Stimulated activated naive CD8-positive, alpha-beta T cell treated with anti-CD3 and anti-CD28 coated beads, Interleukin-15, Interleukin-2, amounts not matched to agents 100 ng/mL and 50 ng/mL, for 24 hours (primary cell): ENCODE measurements around the gene PDIA5.

Experiments
- H3K27ac Mint-ChIP-seq: one replicate; pipeline ENCODE4 v1.8.0; 2021; ENCODE audit warnings: mild to moderate bottlenecking, mixed read lengths
- H3K27me3 Mint-ChIP-seq: one replicate; pipeline ENCODE4 v1.8.0; 2021; ENCODE audit warnings: mixed read lengths
- H3K36me3 Mint-ChIP-seq: one replicate; pipeline ENCODE4 v1.8.0; 2021; ENCODE audit warnings: low read depth, mixed read lengths
- H3K4me1 Mint-ChIP-seq: one replicate; pipeline ENCODE4 v1.8.0; 2021; ENCODE audit warnings: low read depth, mixed read lengths
- H3K4me3 Mint-ChIP-seq: one replicate; pipeline ENCODE4 v1.8.0; 2021; ENCODE audit warnings: mild to moderate bottlenecking, mixed read lengths
- H3K9me3 Mint-ChIP-seq: one replicate; pipeline ENCODE4 v1.8.0; 2021; ENCODE audit warnings: mixed read lengths

Gene PDIA5

GRCh38 chr3:123032057-123032456 lies 34.8 kb upstream of the PDIA5 start:
- H3K27me3 Mint-ChIP-seq: peaks cover 50% of the 10 kb centered on the region

GRCh38 chr3:123034120-123034519 lies 32.7 kb upstream of the PDIA5 start:
- Mint-ChIP-seq H3K4me1 (no peaks in the 10 kb centered on the region), H3K27me3 (peaks cover 48% of the 10 kb centered on the region), H3K36me3 (no peaks in the 10 kb centered on the region), H3K9me3 (no peaks in the 10 kb centered on the region), H3K4me3 (no peak overlapping the region), H3K27ac (no peak overlapping the region)

More at GRCh38 chr3:123032057-123032456, 34.8 kb upstream of the PDIA5 start:
- H3K4me1 Mint-ChIP-seq: peaks cover 8% of the 10 kb centered on the region
- H3K4me3 Mint-ChIP-seq: no peak overlapping the region
- H3K27ac Mint-ChIP-seq: no peak overlapping the region
- H3K9me3 Mint-ChIP-seq: no peaks in the 10 kb centered on the region
- H3K36me3 Mint-ChIP-seq: no peaks in the 10 kb centered on the region

- Mint-ChIP-seq H3K36me3 (no peaks in the 10 kb centered on the region), H3K27ac (no peak overlapping the region), H3K4me1 (no peaks in the 10 kb centered on the region), H3K9me3 (no peaks in the 10 kb centered on the region), H3K4me3 (no peak overlapping the region), H3K27me3 (peaks cover 43% of the 10 kb centered on the region)
Measured at GRCh38 chr3:123034996-123035395, 31.8 kb upstream of the PDIA5 start.

DNA sequence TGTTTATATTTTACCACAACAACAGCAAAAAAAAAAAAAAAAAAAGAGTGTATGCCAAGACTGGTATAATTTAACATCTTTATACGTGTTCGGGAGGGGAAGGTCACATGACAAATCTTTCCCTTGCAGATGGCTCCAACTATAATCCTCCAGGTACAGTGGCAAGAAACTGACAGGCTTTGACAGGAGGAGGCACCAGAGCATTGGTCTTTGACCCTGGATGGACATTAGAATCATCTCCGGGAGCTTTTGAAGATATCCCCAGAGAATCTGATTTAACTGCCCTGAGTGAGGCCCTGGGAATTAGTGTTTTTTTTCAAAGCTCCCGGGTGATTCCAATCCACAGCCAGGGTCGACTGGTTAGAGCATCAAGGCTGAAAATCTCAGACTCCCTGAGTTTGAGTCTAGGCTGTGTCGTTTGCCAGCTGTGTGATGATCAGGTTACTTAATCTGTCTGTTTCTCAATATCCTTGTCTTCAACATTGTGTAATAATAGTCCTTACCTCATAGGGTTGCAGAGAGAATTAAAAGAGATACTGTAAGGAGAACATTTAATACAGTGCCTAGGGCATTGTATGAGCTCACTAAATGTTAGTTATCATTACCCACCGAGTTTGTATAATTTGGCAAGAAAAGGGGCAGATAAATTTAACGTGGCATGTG lies 30.3 kb upstream of the PDIA5 start:
- Mint-ChIP-seq H3K27me3 (peaks cover 46% of the 10 kb centered on the region), H3K27ac (no peak overlapping the region), H3K4me1 (no peaks in the 10 kb centered on the region), H3K36me3 (no peaks in the 10 kb centered on the region), H3K4me3 (no peak overlapping the region), H3K9me3 (no peaks in the 10 kb centered on the region)

DNA sequence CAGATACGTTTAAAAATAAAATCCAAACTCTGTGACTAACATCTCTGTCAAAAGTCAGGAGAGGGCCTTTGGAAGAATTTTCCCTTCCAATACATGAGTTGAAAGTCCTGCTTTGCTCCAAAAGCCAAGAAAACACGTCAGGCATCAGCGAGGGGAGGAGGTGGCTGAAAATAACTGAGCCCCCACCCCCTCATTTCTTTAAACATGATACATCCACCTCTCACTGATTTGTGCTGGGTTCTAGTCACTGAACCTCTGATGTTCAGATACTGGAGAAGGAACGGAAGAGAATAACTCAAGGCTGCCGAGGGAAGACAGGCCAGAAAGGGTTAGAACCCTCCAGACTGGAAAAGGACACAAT lies 29.8 kb upstream of the PDIA5 start:
- H3K9me3 Mint-ChIP-seq: no peaks in the 10 kb centered on the region

GRCh38 chr3:123038751-123039150 lies 28.1 kb upstream of the PDIA5 start:
- Mint-ChIP-seq H3K4me1 (no peaks in the 10 kb centered on the region), H3K27me3 (peaks cover 55% of the 10 kb centered on the region), H3K36me3 (no peaks in the 10 kb centered on the region), H3K4me3 (no peak overlapping the region), H3K27ac (no peak overlapping the region), H3K9me3 (no peaks in the 10 kb centered on the region)

More for the DNA sequence above, 29.8 kb upstream of the PDIA5 start:
- Mint-ChIP-seq H3K4me3 (no peak overlapping the region), H3K27ac (no peak overlapping the region), H3K36me3 (no peaks in the 10 kb centered on the region), H3K4me1 (no peaks in the 10 kb centered on the region), H3K27me3 (peaks cover 46% of the 10 kb centered on the region)

GRCh38 chr3:123039178-123039577 lies 27.6 kb upstream of the PDIA5 start:
- Mint-ChIP-seq H3K27me3 (peaks cover 52% of the 10 kb centered on the region), H3K4me1 (no peaks in the 10 kb centered on the region), H3K27ac (no peak overlapping the region)

DNA sequence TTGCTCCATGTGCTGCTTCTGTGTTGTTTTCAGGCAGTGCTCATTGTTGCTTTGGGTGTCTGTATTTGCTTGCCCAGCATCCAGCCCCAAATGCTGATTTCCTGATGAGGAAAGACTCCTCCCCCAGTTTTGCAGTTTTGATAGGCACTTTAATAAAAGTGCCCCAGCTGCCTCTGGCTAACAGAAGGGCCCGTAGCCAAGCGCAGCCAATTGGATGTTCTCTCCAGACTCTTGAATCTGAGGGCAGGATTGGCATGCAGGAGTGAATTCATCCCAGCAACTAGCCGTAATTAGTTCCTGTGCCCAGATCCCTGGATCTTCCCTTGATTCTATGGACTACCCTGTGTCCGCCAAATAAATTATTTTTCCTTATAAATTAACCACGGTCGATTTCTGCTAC lies 24.4 kb upstream of the PDIA5 start:
- Mint-ChIP-seq H3K4me3 (no peak overlapping the region), H3K27me3 (peaks cover 34% of the 10 kb centered on the region)

More at GRCh38 chr3:123039178-123039577, 27.6 kb upstream of the PDIA5 start:
- no peaks in the 10 kb centered on the region for H3K36me3 Mint-ChIP-seq
- H3K4me3 Mint-ChIP-seq: no peak overlapping the region
- no peaks in the 10 kb centered on the region for H3K9me3 Mint-ChIP-seq

DNA sequence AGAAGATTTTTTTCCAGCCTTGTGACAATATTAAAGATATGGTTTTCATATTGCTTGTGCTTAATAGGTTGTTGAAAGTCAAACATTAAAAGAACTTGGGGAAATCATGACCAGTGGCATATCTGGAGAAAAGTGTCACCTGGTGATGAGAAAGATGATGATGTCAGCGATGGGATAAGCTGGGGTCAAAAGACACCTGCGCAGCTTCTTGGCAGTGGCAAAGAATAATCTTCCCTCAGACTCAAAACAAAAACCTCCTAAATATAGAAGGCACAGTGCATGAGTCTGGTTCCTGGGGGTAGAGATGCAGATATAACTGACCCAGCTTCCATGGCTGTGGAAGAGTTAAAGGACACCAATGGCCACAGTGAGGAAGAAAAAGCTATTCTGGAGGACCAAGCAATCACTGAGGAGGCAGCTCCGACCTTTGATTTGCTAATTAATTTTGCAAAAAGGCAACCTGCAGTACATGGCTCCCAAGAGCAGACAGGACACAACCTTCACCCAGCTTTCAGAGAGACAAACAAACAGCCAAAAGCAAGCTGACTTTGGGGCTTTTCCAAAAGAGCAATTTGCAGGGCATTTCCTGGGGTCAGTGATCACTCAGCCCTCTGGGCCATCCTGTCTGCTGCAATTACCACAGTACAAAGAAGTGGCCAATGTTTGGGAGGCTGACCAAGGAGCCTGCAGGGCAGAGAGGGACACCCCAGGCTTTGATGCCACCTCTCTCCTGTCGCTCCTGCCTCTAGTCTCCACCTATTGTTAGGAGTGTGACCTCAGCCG lies 21.7 kb upstream of the PDIA5 start:
- Mint-ChIP-seq H3K4me1 (no peaks in the 10 kb centered on the region), H3K27me3 (peaks cover 23% of the 10 kb centered on the region), H3K27ac (no peak overlapping the region), H3K9me3 (no peaks in the 10 kb centered on the region), H3K36me3 (no peaks in the 10 kb centered on the region), H3K4me3 (no peak overlapping the region)

More for the DNA sequence above, 24.4 kb upstream of the PDIA5 start:
- no peak overlapping the region for H3K27ac Mint-ChIP-seq
- no peaks in the 10 kb centered on the region for H3K4me1 Mint-ChIP-seq
- no peaks in the 10 kb centered on the region for H3K36me3 Mint-ChIP-seq
- no peaks in the 10 kb centered on the region for H3K9me3 Mint-ChIP-seq

GRCh38 chr3:123046262-123047061 lies 20.4 kb upstream of the PDIA5 start:
- Mint-ChIP-seq H3K36me3 (no peaks in the 10 kb centered on the region), H3K27me3 (peaks cover 18% of the 10 kb centered on the region), H3K27ac (no peak overlapping the region), H3K4me1 (no peaks in the 10 kb centered on the region), H3K4me3 (no peak overlapping the region), H3K9me3 (no peaks in the 10 kb centered on the region)

GRCh38 chr3:123047062-123047319 lies 19.8 kb upstream of the PDIA5 start:
- Mint-ChIP-seq H3K4me3 (no peak overlapping the region), H3K27ac (no peak overlapping the region), H3K27me3 (peaks cover 17% of the 10 kb centered on the region), H3K36me3 (no peaks in the 10 kb centered on the region), H3K4me1 (no peaks in the 10 kb centered on the region), H3K9me3 (no peaks in the 10 kb centered on the region)

DNA sequence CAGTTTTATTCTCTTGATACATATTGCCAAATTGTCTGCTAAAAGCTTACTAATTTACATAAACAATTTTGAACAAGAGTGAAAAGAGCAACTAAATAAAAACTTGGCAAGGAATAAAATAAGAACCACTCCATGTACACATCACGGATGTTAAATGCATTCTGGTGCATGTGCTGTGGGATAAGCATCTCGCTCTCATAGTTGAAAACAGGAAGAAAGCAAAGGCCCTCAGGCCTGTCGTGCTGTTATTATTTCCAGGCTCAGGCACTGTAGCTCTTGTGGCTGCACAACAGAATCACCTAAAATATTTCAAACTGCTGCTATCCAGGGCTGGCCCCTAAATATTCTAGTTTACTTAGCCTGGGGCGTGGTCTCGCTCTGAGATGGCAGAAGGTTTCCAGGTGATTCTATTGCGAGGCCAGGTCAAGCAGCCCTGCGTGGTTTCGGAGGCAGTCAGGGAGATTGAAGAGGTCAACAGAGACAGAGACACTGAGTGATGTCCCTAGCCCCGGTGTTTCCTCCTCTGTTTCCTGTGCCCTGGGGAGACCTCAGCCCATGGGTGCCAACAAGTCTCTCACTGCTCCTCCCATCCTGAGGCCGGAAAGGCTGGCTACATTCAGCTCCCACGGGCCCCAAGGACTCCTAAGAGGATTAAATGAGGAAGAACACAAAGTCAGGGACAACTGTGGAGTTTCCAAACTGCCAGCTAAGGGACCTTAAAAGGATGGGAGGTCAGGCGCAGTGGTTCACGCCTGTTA lies 18.2 kb upstream of the PDIA5 start:
- Mint-ChIP-seq H3K9me3 (no peaks in the 10 kb centered on the region), H3K36me3 (no peaks in the 10 kb centered on the region), H3K4me3 (no peak overlapping the region), H3K4me1 (no peaks in the 10 kb centered on the region), H3K27ac (no peak overlapping the region), H3K27me3 (peaks cover 4% of the 10 kb centered on the region)

GRCh38 chr3:123050666-123051065 lies 16.2 kb upstream of the PDIA5 start:
- Mint-ChIP-seq H3K27ac (no peak overlapping the region), H3K36me3 (no peaks in the 10 kb centered on the region), H3K27me3 (peaks cover 4% of the 10 kb centered on the region), H3K9me3 (no peaks in the 10 kb centered on the region), H3K4me1 (no peaks in the 10 kb centered on the region), H3K4me3 (no peak overlapping the region)

- no peaks in the 10 kb centered on the region for H3K36me3 Mint-ChIP-seq
- H3K27ac Mint-ChIP-seq: no peak overlapping the region
- no peaks in the 10 kb centered on the region for H3K4me1 Mint-ChIP-seq
- no peaks in the 10 kb centered on the region for H3K9me3 Mint-ChIP-seq
- H3K4me3 Mint-ChIP-seq: no peak overlapping the region
- peaks cover 4% of the 10 kb centered on the region for H3K27me3 Mint-ChIP-seq
Measured at GRCh38 chr3:123053107-123053506, 13.7 kb upstream of the PDIA5 start.
